G401.6 (cell line): ENCODE data around the gene PLEKHA4.
"Not testable (repeated sequence)": the region's sequence is repeated elsewhere in the genome, so short reads cannot be mapped to it uniquely, and the experiment has no call there.

ENCODE experiments used
- FAIRE-seq: peaks from 2 replicates; lab custom pipeline; 2012; peaks lifted over from hg19 to GRCh38; lab: Jason Lieb, UNC

The PLEKHA4 gene

GRCh38 chr19:48862827-48863226, 5.6 kb downstream of the PLEKHA4 start:
- FAIRE-seq: no peak

- no peak for FAIRE-seq
These were observed 7.1 kb downstream of the PLEKHA4 start for GRCh38 chr19:48861313-48861712.

- FAIRE-seq: no peak
These were observed 8.5 kb downstream of the PLEKHA4 start for GRCh38 chr19:48859711-48860572.

DNA sequence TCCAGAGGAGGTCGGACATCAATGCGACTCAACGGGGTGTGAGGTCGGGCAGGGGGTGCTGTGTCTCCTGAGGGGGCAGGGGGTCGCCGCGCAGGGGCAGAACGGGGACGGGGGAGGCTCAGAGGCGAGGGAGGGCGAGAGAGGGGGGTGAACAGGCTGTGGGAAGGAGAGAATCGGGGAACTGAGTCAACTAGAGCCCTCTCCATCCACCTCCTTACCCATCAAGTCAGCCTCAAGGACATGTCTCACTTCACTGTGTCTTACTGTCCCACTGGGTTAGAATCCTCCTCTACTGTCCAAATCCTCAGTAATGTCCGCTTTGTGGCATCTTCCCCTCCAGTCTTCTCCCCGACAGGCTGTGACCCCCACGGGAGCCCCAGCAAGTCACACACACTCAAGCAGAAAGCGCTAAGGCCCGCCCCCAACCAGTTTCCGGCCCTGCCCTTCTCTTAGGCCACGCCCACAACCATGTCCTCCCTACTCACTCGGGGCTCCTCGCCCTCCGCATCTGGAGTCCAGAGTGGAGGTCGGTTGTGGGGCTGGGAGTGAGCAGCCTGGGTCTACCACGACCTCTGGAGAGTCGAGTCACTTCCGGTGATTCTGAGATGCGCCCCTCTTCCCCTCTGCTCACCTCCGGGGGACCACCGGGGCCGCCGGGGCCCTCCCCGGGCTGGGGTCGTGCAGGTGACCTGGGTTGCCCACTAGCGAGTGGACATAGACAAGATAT, 9.3 kb downstream of the PLEKHA4 start:
- FAIRE-seq: no peak

DNA sequence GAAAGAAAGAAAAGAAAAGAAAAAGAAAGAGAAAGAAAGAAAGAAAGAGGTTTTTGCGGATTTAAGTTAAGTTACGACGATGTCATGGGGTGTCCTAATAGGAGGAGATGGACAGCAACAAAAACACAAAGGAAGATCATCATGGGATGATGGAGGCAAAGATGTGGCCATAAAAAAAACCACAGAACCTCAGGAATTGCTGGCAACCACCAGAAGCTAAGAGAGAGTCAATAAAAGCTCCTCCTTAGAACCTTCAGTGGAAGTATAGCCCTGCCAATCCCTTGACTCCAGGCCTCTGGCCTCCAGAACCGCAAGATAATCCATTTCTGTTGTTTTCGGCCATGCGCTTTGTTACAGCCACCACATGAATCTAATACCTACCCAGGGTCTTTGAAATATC, 11.5 kb downstream of the PLEKHA4 start:
- FAIRE-seq: no peak

- no peak for FAIRE-seq
These were observed 14.3 kb downstream of the PLEKHA4 start for GRCh38 chr19:48854103-48854502.

DNA sequence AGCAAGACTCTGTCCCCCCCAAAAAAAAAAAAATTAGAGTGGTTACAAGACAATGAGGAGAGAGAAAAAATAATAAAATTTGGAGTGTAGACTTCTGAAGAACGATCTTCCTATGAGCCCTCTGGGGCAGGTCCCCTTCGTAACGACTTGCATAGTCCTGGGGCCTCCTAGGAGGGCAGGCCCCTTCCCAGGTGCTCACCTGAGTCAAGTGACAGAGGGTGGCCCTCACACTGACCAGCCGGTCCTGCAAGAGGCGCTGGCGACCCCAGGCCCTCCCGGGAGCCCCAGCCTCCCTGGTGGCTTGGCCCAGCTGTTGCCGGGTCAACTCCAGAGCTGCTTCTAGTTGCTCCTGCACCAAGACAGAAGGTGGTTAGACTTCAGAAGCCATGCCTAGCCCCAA, 14.9 kb downstream of the PLEKHA4 start:
- no peak for FAIRE-seq

DNA sequence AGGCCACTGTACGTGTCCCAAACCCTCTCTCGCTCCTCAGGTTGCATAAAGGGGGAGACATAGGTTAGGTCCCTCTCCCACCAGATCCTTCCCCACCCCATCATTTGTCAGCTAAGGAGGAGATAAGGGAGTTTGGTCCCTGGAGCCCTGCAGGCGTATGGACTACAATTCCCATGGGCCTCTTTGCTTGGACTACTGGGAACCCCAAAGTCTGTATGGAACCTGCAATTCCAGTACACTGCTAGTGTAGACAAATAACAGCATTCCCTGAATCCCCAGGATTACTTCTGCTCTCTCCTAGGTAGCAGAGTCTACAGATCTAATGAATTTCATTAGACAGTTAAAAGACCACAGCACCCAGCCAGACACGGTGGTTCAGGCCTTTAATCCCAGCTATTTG, 16.1 kb downstream of the PLEKHA4 start:
- FAIRE-seq: no peak

GRCh38 chr19:48846659-48847058, 21.8 kb downstream of the PLEKHA4 start:
- not testable (repeated sequence) for FAIRE-seq

- no peak for FAIRE-seq
These were observed 23.0 kb downstream of the PLEKHA4 start for GRCh38 chr19:48845384-48845783.

GRCh38 chr19:48844472-48844871, 23.9 kb downstream of the PLEKHA4 start:
- peak; percentile 88 for FAIRE-seq

DNA sequence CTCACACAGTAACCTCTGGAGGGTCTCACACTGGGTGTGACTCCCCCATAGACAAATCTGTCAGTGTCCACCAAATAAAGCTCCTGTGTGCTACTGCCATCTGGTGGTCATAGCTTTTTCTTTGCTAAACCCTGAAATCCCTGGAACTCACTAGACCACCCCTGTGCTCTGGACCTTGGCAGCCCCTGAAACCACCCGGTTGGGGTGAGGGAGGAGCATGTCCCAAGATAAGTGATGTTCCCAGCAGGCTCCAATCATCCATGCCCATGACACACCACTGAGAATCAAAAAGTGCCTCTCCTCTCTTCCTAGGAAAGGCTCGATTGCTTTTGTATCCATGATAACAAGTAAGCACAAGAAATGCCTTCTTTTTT, 25.6 kb downstream of the PLEKHA4 start:
- FAIRE-seq: no peak

- FAIRE-seq: no peak
These were observed 26.8 kb downstream of the PLEKHA4 start for GRCh38 chr19:48841571-48841970.

- no peak for FAIRE-seq
These were observed 27.4 kb downstream of the PLEKHA4 start for GRCh38 chr19:48841047-48841446.

GRCh38 chr19:48837687-48838086, 30.7 kb downstream of the PLEKHA4 start:
- no peak for FAIRE-seq

DNA sequence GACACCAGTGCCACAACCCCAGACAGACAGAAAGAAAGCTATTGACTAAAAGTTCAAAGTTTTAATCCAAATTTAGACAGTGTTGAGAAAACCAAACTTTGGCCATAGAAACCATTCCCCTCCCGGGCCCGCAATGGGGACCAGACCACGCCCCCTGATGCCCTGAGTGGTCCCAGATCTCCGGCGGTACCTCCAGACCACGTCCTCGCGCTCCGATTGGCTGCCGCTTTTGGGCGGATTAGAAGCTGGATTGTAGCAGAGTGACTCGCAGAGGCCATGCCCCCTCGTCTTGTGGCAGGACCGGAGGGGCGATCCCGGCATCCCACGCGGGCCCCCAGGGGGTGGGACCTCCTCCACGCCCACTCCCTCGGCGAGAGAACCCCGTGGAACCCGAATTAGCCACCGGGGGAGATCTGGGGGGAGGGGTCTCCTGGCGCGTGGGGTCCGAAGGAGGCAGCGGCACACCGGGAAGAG, 31.3 kb downstream of the PLEKHA4 start:
- peak; percentile 98 for FAIRE-seq

GRCh38 chr19:48836089-48837017, 32.1 kb downstream of the PLEKHA4 start, which contains the start of gene HSD17B14:
HSD17B14 (minus strand) TSS chr19:48836491; CDS start chr19:48836411, 80 bp downstream.
- no peak for FAIRE-seq

DNA sequence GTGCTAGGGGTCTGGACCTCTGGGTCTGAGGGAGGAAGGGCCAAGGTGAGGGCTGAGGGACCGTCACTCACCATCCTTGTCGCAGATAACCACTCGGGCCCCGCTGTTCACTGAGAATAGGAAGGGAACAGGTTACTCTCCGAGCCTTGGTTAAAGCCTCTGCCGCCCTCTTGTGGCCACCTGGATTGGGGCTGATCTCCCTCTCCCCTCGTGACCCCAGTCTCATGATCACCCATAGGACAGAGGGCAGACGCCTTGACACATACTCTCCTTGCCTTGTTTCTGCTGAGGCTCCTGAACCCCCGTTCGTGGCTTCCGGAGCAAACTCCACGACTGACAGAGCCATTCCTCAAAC, 32.7 kb downstream of the PLEKHA4 start:
- FAIRE-seq: peak; percentile 79

- no peak for FAIRE-seq
These were observed 34.4 kb downstream of the PLEKHA4 start for GRCh38 chr19:48833977-48834376.

DNA sequence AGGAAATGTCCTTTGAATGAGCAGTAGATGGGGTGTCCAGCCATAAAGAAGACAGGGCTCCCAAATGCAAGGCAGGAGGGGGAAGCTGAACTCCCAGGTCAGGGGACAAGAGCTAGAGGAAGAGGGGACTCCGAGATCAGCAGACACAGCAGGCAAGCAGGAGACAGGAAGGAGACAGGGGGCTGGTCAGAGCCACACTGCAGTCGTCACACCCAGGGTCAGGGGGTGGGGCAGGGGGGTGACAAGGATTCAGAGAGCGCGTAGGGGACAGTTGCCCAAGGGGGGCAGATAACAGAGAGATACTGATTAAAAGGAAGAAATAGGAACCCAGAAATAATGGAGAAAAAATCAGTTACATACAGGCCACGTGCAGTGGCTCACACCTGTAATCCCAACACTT, 35.4 kb downstream of the PLEKHA4 start:
- no peak for FAIRE-seq

GRCh38 chr19:48830965-48831364, 37.5 kb downstream of the PLEKHA4 start:
- FAIRE-seq: no peak

DNA sequence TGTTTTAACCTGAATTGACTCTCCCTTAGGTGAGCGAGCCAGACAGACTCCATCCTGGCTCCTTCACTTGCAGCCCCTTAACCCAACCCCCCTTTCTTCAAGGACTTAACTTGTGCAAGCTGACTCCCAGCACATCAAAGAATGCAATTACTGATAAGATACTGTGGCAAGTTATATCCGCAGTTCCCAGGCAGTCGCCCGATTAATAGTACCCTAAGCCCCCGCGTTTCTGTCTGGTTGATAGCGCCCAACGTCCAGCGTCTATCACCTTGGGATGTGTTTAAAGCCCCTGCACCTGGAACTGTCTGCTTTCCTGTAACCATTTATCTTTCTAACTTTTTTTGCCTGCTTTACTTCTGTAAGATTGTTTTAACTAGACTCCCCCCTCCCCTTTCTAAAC, 38.3 kb downstream of the PLEKHA4 start:
- no peak for FAIRE-seq
